ENCODE results near the gene TMTC2.

- TF ChIP-seq CTCF (IDR thresholded peaks at IDR 0.05) (no peak), EZH2 (IDR thresholded peaks at IDR 0.05; ENCODE audit: borderline replicate concordance, insufficient read depth, low read depth, low read length, poor library complexity, severe bottlenecking) (no peak)
Measured at GRCh38 chr12:82866946-82867345, 180.2 kb downstream of the TMTC2 start.

All from B cell (primary cell).